Panc1 (cell line): ENCODE data around the gene TERT. TPM values are rescaled to one million over a fixed set of nuclear protein-coding genes. Genes with fewer than 3 reads are reported as not detected.
"Not testable (repeated sequence)": the region's sequence is repeated elsewhere in the genome, so short reads cannot be mapped to it uniquely, and the experiment has no call there.

ENCODE experiments used
- ATAC-seq: fragments of 200-7000 bp; cut with Tn5 transposase; 2 replicates; pipeline ENCODE4 v1.9.1; 2020; ENCODE audit warnings: mild to moderate bottlenecking, moderate library complexity
- BruUV-seq: library from RNA; stranded (reverse); fragments of 400-500 nt; replicated peaks from 2 replicates; lab custom pipeline; 2021; lab: Mats Ljungman, UMichigan
- CTCF ChIA-PET: fragments of 300-600 bp; sonication (Branson Sonifier 250); formaldehyde crosslinking; loops from one replicate; lab custom pipeline; 2022; ENCODE audit warnings: antibody characterized with exemption; lab: Charles Lee
- POLR2A ChIA-PET: fragments of 300-600 bp; sonication (Branson Sonifier 250); formaldehyde crosslinking; loops from one replicate; lab custom pipeline; 2022; ENCODE audit warnings: antibody characterized with exemption; lab: Charles Lee
- DNase-seq: peaks from one replicate; pipeline ENCODE4 v3.0.0-alpha.2; 2010; ENCODE audit warnings: low read depth, low spot score
- H3K27ac ChIP-seq: 2 replicates; pipeline ENCODE4 v1.5.1; 2011; ENCODE audit warnings: mild to moderate bottlenecking, low read length, inconsistent platforms
- H3K27me3 ChIP-seq: fragments of 200-500 bp; sonication (Bioruptor generic); 2 replicates; pipeline ENCODE4 v1.6.0; 2014; ENCODE audit warnings: low read length, inconsistent platforms; ENCODE audit not compliant: control insufficient read depth, insufficient read depth
- H3K36me3 ChIP-seq: fragments of 200-500 bp; sonication (Bioruptor generic); 2 replicates; pipeline ENCODE4 v1.5.1; 2014; ENCODE audit warnings: inconsistent platforms, mild to moderate bottlenecking, low read length, moderate library complexity; ENCODE audit not compliant: control insufficient read depth, insufficient read depth
- H3K4me1 ChIP-seq: 2 replicates; pipeline ENCODE4 v1.5.1; 2011; ENCODE audit warnings: inconsistent platforms, mild to moderate bottlenecking, low read length, moderate library complexity; ENCODE audit not compliant: control insufficient read depth, insufficient read depth
- H3K4me3 ChIP-seq, 2 experiments: 2 replicates each; pipeline ENCODE4 v1.5.1; 2011 to 2012; ENCODE audit warnings: low read depth in 2 of 2, low read length in 2 of 2, mild to moderate bottlenecking in 2 of 2, inconsistent platforms in 1 of 2, moderate library complexity in 1 of 2
- H3K9me3 ChIP-seq: fragments of 200-500 bp; sonication (Bioruptor generic); 2 replicates; pipeline ENCODE4 v1.5.1; 2014; ENCODE audit warnings: low read depth, mild to moderate bottlenecking, inconsistent platforms, low read length, moderate library complexity; ENCODE audit not compliant: control insufficient read depth, insufficient read depth
- POLR2AphosphoS5 ChIP-seq: IDR thresholded peaks from 2 replicates; pipeline ENCODE4 v1.6.1; 2012; ENCODE audit warnings: mild to moderate bottlenecking, low read depth, low read length, moderate library complexity
- REST ChIP-seq, 2 experiments: IDR thresholded peaks; 2 replicates each; pipeline ENCODE4 v1.6.1; 2011 to 2012; ENCODE audit warnings: low read depth in 2 of 2, control low read depth in 1 of 2, low read length in 1 of 2, mild to moderate bottlenecking in 1 of 2, moderate library complexity in 1 of 2; ENCODE audit not compliant: insufficient read depth in 1 of 2
- SIN3A ChIP-seq: IDR thresholded peaks from 2 replicates; pipeline ENCODE4 v1.6.1; 2012; ENCODE audit warnings: low read depth, mild to moderate bottlenecking, low read length, moderate library complexity, borderline replicate concordance; ENCODE audit not compliant: insufficient read depth
- TCF7L2 ChIP-seq: IDR thresholded peaks from 2 replicates; pipeline ENCODE4 v1.6.1; 2011; ENCODE audit warnings: mild to moderate bottlenecking, low read depth, low read length, inconsistent platforms
- in situ Hi-C: cut with HindIII; loops from 2 replicates; pipeline ENCODE4 v1.10.0; 2016; ENCODE audit warnings: low sequenced_read_pairs, low pct_unique_long_range_greater_than_20kb
- intact Hi-C: fragments of 100-400 bp; cut with micrococcal nuclease; formaldehyde crosslinking; loops from one replicate; pipeline ENCODE4 v1.10.0; 2022; ENCODE audit not compliant: unreplicated experiment
- total RNA-seq: library from RNA; stranded (reverse); gene quantifications from one replicate; pipeline ENCODE4 v1.2.1, GENCODE V29; 2021; ENCODE audit not compliant: unreplicated experiment
- TF ChIP-seq, protein P1 (sequence below): fragments of 450-650 bp; IDR thresholded peaks from 2 replicates; pipeline ENCODE4 v1.5.1; 2017; ENCODE audit warnings: mild to moderate bottlenecking

The TERT gene
- total RNA-seq, 1 experiment from 2014 or later, result 8.9 TPM

DNA sequence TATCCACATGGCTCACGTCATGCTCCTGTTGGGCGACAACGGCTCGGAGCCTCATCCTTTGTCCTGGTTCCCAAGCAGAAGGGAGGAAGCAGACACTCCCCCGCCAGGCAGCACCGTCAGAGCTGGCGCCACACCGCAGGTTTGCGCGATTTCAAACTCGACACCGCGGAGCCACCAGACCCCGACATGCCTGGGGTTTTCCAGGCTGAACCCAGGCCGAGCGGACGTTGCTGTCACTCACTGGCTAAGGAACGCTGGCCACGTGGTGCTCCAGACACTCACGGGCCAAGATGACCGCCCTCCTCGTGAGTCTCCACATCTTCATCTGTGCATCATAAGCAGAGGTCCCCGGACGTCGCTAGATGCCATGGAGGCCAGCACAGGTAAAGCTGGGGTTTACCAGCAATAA lies 9.0 kb downstream of the TERT start:
- POLR2A ChIA-PET, result no interaction called here
- Histone ChIP-seq H3K4me1 (no peaks in the 10 kb centered on the region), H3K27ac (no peak overlapping the region), H3K27me3 (no peaks in the 10 kb centered on the region), H3K9me3 (no peaks in the 10 kb centered on the region), H3K4me3 (no peak overlapping the region), H3K36me3 (no peaks in the 10 kb centered on the region)
- BruUV-seq, result no TSS peak
- TF ChIP-seq REST (IDR thresholded peaks at IDR 0.05; ENCODE audit: insufficient read depth in 1 of 2, low read depth in 2 of 2, low read length in 1 of 2) (no peak), POLR2AphosphoS5 (no peak), TCF7L2 (no peak), SIN3A (no peak)
- TF ChIP-seq, protein P1, sequence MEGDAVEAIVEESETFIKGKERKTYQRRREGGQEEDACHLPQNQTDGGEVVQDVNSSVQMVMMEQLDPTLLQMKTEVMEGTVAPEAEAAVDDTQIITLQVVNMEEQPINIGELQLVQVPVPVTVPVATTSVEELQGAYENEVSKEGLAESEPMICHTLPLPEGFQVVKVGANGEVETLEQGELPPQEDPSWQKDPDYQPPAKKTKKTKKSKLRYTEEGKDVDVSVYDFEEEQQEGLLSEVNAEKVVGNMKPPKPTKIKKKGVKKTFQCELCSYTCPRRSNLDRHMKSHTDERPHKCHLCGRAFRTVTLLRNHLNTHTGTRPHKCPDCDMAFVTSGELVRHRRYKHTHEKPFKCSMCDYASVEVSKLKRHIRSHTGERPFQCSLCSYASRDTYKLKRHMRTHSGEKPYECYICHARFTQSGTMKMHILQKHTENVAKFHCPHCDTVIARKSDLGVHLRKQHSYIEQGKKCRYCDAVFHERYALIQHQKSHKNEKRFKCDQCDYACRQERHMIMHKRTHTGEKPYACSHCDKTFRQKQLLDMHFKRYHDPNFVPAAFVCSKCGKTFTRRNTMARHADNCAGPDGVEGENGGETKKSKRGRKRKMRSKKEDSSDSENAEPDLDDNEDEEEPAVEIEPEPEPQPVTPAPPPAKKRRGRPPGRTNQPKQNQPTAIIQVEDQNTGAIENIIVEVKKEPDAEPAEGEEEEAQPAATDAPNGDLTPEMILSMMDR, result no peak
- intact Hi-C loops, result no loop called here
- CTCF ChIA-PET, result interaction anchor here (0.6 kb wide), 1 partner anchor 38 kb away, joined by 3 read pairs; no protein-coding TSS in a partner anchor
- ATAC-seq (no peak), DNase-seq (no peak)
- in situ Hi-C loops, result no loop called here

- in situ Hi-C loops (no loop called here), intact Hi-C loops (no loop called here)
- Histone ChIP-seq H3K27me3 (no peaks in the 10 kb centered on the region), H3K36me3 (no peaks in the 10 kb centered on the region), H3K4me1 (no peaks in the 10 kb centered on the region), H3K9me3 (no peaks in the 10 kb centered on the region), H3K4me3 (no peak overlapping the region), H3K27ac (no peak overlapping the region)
- TF ChIP-seq SIN3A (no peak), TCF7L2 (no peak), POLR2AphosphoS5 (no peak), REST (IDR thresholded peaks at IDR 0.05; ENCODE audit: insufficient read depth in 1 of 2, low read depth in 2 of 2, low read length in 1 of 2) (no peak)
- TF ChIP-seq, protein P1, result no peak
- no peak for ATAC-seq
- BruUV-seq, result no TSS peak
- ChIA-PET POLR2A (no interaction called here), CTCF (interaction anchor here (0.6 kb wide), 1 partner anchor 37 kb away, joined by 3 read pairs; no protein-coding TSS in a partner anchor)
- DNase-seq, result no peak
These were observed 9.7 kb downstream of the TERT start for GRCh38 chr5:1285141-1285540.

GRCh38 chr5:1284336-1284970 lies 10.4 kb downstream of the TERT start:
- BruUV-seq, H3K9me3 ChIP-seq, H3K4me3 ChIP-seq, H3K27me3 ChIP-seq, POLR2A ChIA-PET, in situ Hi-C loops, H3K27ac ChIP-seq, H3K4me1 ChIP-seq, CTCF ChIA-PET, ATAC-seq, H3K36me3 ChIP-seq, DNase-seq, intact Hi-C loops: not testable (repeated sequence)
